Measurements from ENCODE around the gene HOXB5.

HOXB5 gene

GRCh38 chr17:48601539-48602425 lies 8.2 kb upstream of the HOXB5 start:
- no peak for DNase-seq

GRCh38 chr17:48601207-48601538 lies 7.6 kb upstream of the HOXB5 start:
- no peak for DNase-seq

- DNase-seq, result no peak
Measured at GRCh38 chr17:48600244-48601098, 6.9 kb upstream of the HOXB5 start.

- DNase-seq, result no peak
Measured at GRCh38 chr17:48599354-48599753, 5.8 kb upstream of the HOXB5 start.

GRCh38 chr17:48598736-48599135 lies 5.2 kb upstream of the HOXB5 start:
- DNase-seq, result no peak

GRCh38 chr17:48597778-48598631 lies 4.4 kb upstream of the HOXB5 start:
- no peak for DNase-seq

- no peak for DNase-seq
Measured at GRCh38 chr17:48597528-48597777, 3.9 kb upstream of the HOXB5 start.

- DNase-seq, result no peak
Measured at GRCh38 chr17:48596735-48597527, 3.4 kb upstream of the HOXB5 start.

GRCh38 chr17:48596000-48596734 lies 2.6 kb upstream of the HOXB5 start:
- no peak for DNase-seq

- DNase-seq, result no peak
Measured at GRCh38 chr17:48595278-48595999, 1.9 kb upstream of the HOXB5 start.

GRCh38 chr17:48594538-48595277 lies 1.1 kb upstream of the HOXB5 start:
- DNase-seq, result no peak

- DNase-seq, result peak; percentile 77
Measured at GRCh38 chr17:48593840-48594537, 410 bp upstream of the HOXB5 start.

- DNase-seq, result no peak
Measured at GRCh38 chr17:48592577-48592976, 1.0 kb downstream of the HOXB5 start.

- no peak for DNase-seq
Measured at GRCh38 chr17:48592057-48592514, 1.5 kb downstream of the HOXB5 start.

GRCh38 chr17:48591255-48592056 lies 2.1 kb downstream of the HOXB5 start:
- DNase-seq, result no peak

- DNase-seq, result no peak
Measured at GRCh38 chr17:48590607-48591161, 2.9 kb downstream of the HOXB5 start.

- no peak for DNase-seq
Measured at GRCh38 chr17:48589831-48590606, 3.6 kb downstream of the HOXB5 start, which contains the start of gene HOXB3. Gene HOXB3 (minus strand): TSS chr17:48590241. CDS start chr17:48552474, 37,767 bp downstream.
